Liver (tissue), 9 donors: ENCODE measurements around the gene TGFBR3. TPM values are rescaled to one million over a fixed set of nuclear protein-coding genes. Genes with fewer than 3 reads are reported as not detected.

Experiments
- DNase-seq: peaks from one replicate; pipeline ENCODE4 v3.0.0-alpha.2; 2017; ENCODE audit warnings: low spot score
- H3K27ac ChIP-seq, 2 donors: one replicate each; pipeline ENCODE4 v1.7.0; 2013; ENCODE audit warnings: inconsistent platforms in 2 of 2, low read length in 2 of 2, control low read depth in 1 of 2, low read depth in 1 of 2, mild to moderate bottlenecking in 1 of 2
- H3K27me3 ChIP-seq, 4 donors: one replicate each; pipeline versions ENCODE4 v1.6.1 to v1.7.0; 2013; ENCODE audit warnings: low read length in 3 of 4, inconsistent platforms in 1 of 4, mild to moderate bottlenecking in 1 of 4, moderate library complexity in 1 of 4; ENCODE audit not compliant: control insufficient read depth in 4 of 4, insufficient read depth in 4 of 4
- H3K36me3 ChIP-seq, 4 donors: one replicate each; pipeline versions ENCODE4 v1.6.1 to v1.7.0; 2013; ENCODE audit warnings: low read length in 3 of 4, mild to moderate bottlenecking in 3 of 4, low read depth in 1 of 4, moderate library complexity in 1 of 4; ENCODE audit not compliant: control insufficient read depth in 4 of 4, insufficient read depth in 3 of 4
- H3K4me1 ChIP-seq, 4 donors: one replicate each; pipeline versions ENCODE4 v1.6.1 to v1.7.0; 2013; ENCODE audit warnings: low read length in 3 of 4, mild to moderate bottlenecking in 3 of 4, moderate library complexity in 1 of 4; ENCODE audit not compliant: control insufficient read depth in 4 of 4, insufficient read depth in 4 of 4
- H3K4me3 ChIP-seq, 3 donors: one replicate each; pipeline versions ENCODE4 v1.6.1 to v1.7.0; 2013; ENCODE audit warnings: low read length in 3 of 3, control low read depth in 1 of 3, low read depth in 1 of 3, mild to moderate bottlenecking in 1 of 3
- H3K9ac ChIP-seq, 2 donors: one replicate each; pipeline ENCODE4 v1.7.0; 2013; ENCODE audit warnings: low read length in 2 of 2, mild to moderate bottlenecking in 2 of 2, moderate library complexity in 2 of 2, control low read depth in 1 of 2, low read depth in 1 of 2
- H3K9me3 ChIP-seq, 4 donors: one replicate each; pipeline versions ENCODE4 v1.6.1 to v1.7.0; 2013; ENCODE audit warnings: low read length in 3 of 4; ENCODE audit not compliant: control insufficient read depth in 4 of 4
- ATF3 ChIP-seq: IDR thresholded peaks from 2 replicates; pipeline ENCODE4 v1.6.1; 2016; ENCODE audit warnings: antibody characterized with exemption
- CTCF ChIP-seq: fragments of 150-350 bp; IDR thresholded peaks from 2 replicates; pipeline ENCODE4 v1.5.1; 2017; ENCODE audit warnings: improper control_type of control experiment, low read depth, low read length; ENCODE audit not compliant: missing input control
- EGR1 ChIP-seq, 2 donors: IDR thresholded peaks; 2 replicates each; pipeline ENCODE4 v1.6.1; 2016 to 2018; ENCODE audit warnings: antibody characterized with exemption in 2 of 2, low read depth in 2 of 2
- FOXA1 ChIP-seq: IDR thresholded peaks from 2 replicates; pipeline ENCODE4 v1.6.1; 2016; ENCODE audit warnings: antibody characterized with exemption
- HNF4A ChIP-seq, 2 donors: conservative IDR thresholded peaks; 2 replicates each; pipeline ENCODE4 v1.6.1; 2016; ENCODE audit warnings: antibody characterized with exemption in 2 of 2, mild to moderate bottlenecking in 2 of 2
- HNF4G ChIP-seq: IDR thresholded peaks from 2 replicates; pipeline ENCODE4 v1.6.1; 2016; ENCODE audit warnings: antibody characterized with exemption
- JUND ChIP-seq, 2 donors: IDR thresholded peaks; 2 replicates each; pipeline ENCODE4 v1.6.1; 2016; ENCODE audit warnings: antibody characterized with exemption in 2 of 2
- MAX ChIP-seq: IDR thresholded peaks from 2 replicates; pipeline ENCODE4 v1.6.1; 2016; ENCODE audit warnings: antibody characterized with exemption
- NR2F2 ChIP-seq: IDR thresholded peaks from 2 replicates; pipeline ENCODE4 v1.6.1; 2016; ENCODE audit warnings: antibody characterized with exemption
- RAD21 ChIP-seq, 2 donors: IDR thresholded peaks; 2 replicates each; pipeline ENCODE4 v1.6.1; 2016; ENCODE audit warnings: antibody characterized with exemption in 2 of 2, mild to moderate bottlenecking in 2 of 2
- REST ChIP-seq: IDR thresholded peaks from 2 replicates; pipeline ENCODE4 v1.6.1; 2016; ENCODE audit warnings: antibody characterized with exemption, mild to moderate bottlenecking
- RXRA ChIP-seq, 2 donors: IDR thresholded peaks; 2 replicates each; pipeline ENCODE4 v1.6.1; 2017 to 2018; ENCODE audit warnings: antibody characterized with exemption in 2 of 2, mild to moderate bottlenecking in 1 of 2
- SP1 ChIP-seq: IDR thresholded peaks from 2 replicates; pipeline ENCODE4 v1.6.1; 2018; ENCODE audit warnings: antibody characterized with exemption, mild to moderate bottlenecking
- TAF1 ChIP-seq: conservative IDR thresholded peaks from 2 replicates; pipeline ENCODE4 v1.6.1; 2016; ENCODE audit warnings: antibody characterized with exemption, mild to moderate bottlenecking
- YY1 ChIP-seq: IDR thresholded peaks from 2 replicates; pipeline ENCODE4 v1.6.1; 2016; ENCODE audit warnings: antibody characterized with exemption, mild to moderate bottlenecking
- ZBTB33 ChIP-seq: IDR thresholded peaks from 2 replicates; pipeline ENCODE4 v1.6.1; 2016; ENCODE audit warnings: antibody characterized with exemption
- WGBS: extraction: QIAGEN DNeasy Blood & Tissue Kit; methylation state at CpG from one replicate; pipeline ENCODE4 v1.1.7; 2013; 5-methylcytosine and 5-hydroxymethylcytosine counted together
- polyA plus RNA-seq, 2 donors: library from polyadenylated mRNA; stranded (reverse) in 1 of 2; unstranded in 1 of 2; fragments of 200-250 nt in 1 of 2; fragments of >200 nt in 1 of 2; fragmentation: Nextera tagmentation in 1 of 2; extraction: Ambion mirVana in 1 of 2; gene quantifications; one replicate each; pipeline versions ENCODE4 v1.2.1 to v1.2.3, GENCODE V29; 2013 to 2015
- total RNA-seq, 2 donors: library from RNA; depleted of rRNA; stranded (reverse); fragments of >200 nt; gene quantifications; one replicate each; pipeline ENCODE4 v1.2.3, GENCODE V29; 2014
- donor health status: healthy.
- donor health status: healthy.
- donor health status: healthy.
- donor health status: healthy.
- donor health status: healthy.

TGFBR3 gene
- total and polyA plus RNA-seq, 4 donors: 6.1 to 19.3 (median 9.9) TPM

GRCh38 chr1:91851130-91852010, 34.6 kb downstream of the TGFBR3 start:
- WGBS: 49% methylated on average over 13 of the region's 13 CpGs
- Histone ChIP-seq H3K9ac (peak overlapping the region in 1 of 2 donors; percentile 65), H3K27ac (peak overlapping the region; percentile 66 to 74), H3K4me1 (peaks cover 5 to 16% (median 8%) of the 10 kb centered on the region in 4 donors), H3K36me3 (no peaks in the 10 kb centered on the region), H3K27me3 (no peaks in the 10 kb centered on the region), H3K9me3 (no peaks in the 10 kb centered on the region), H3K4me3 (peak overlapping the region in 1 of 3 donors; percentile 14)
- TF ChIP-seq SP1: peak; percentile 5
- TF ChIP-seq ZBTB33: no peak
- TF ChIP-seq MAX: peak; percentile 42
- peak; percentile 68 for TF ChIP-seq NR2F2
- no peak for TF ChIP-seq ATF3
- TF ChIP-seq RAD21 (IDR thresholded peaks at IDR 0.05): peak in 1 of 2 donors; percentile 26
- no peak for TF ChIP-seq HNF4A (conservative IDR thresholded peaks at IDR 0.05)
- peak; percentile 34 for TF ChIP-seq YY1
- peak; percentile 48 for DNase-seq

- no peak for TF ChIP-seq TAF1
- peaks cover 5 to 23% (median 15%) of the 10 kb centered on the region in 4 donors for H3K4me1 ChIP-seq
- H3K27me3 ChIP-seq: no peaks in the 10 kb centered on the region
- H3K9me3 ChIP-seq: no peaks in the 10 kb centered on the region
- no peak for DNase-seq
- no peak overlapping the region for H3K4me3 ChIP-seq
- peak overlapping the region in 1 of 2 donors; percentile 65 for H3K9ac ChIP-seq
- no peaks in the 10 kb centered on the region for H3K36me3 ChIP-seq
- 68% methylated on average over 1 of the region's 1 CpG for WGBS
- H3K27ac ChIP-seq: peak overlapping the region; percentile 66 to 74
Observed at GRCh38 chr1:91850708-91851107, 35.2 kb downstream of the TGFBR3 start.

- Histone ChIP-seq H3K36me3 (no peaks in the 10 kb centered on the region), H3K9me3 (no peaks in the 10 kb centered on the region), H3K4me1 (peaks cover 5 to 35% (median 22%) of the 10 kb centered on the region in 4 donors), H3K4me3 (no peak overlapping the region), H3K9ac (no peak overlapping the region), H3K27me3 (no peaks in the 10 kb centered on the region), H3K27ac (no peak overlapping the region)
- DNase-seq: no peak
- 58% methylated on average over 2 of the region's 2 CpGs for WGBS
- TF ChIP-seq EGR1 (IDR thresholded peaks at IDR 0.05; ENCODE audit: low read depth in 2 of 2) (no peak), SP1 (no peak), HNF4A (conservative IDR thresholded peaks at IDR 0.05) (no peak), ATF3 (no peak), NR2F2 (no peak), CTCF (no peak), TAF1 (no peak), JUND (IDR thresholded peaks at IDR 0.05) (no peak), YY1 (no peak), RAD21 (IDR thresholded peaks at IDR 0.05) (no peak), FOXA1 (no peak), RXRA (IDR thresholded peaks at IDR 0.05) (no peak), REST (no peak), HNF4G (no peak), ZBTB33 (no peak)
Observed at GRCh38 chr1:91847851-91848250, 38.1 kb downstream of the TGFBR3 start.
